ENCODE measurements around the gene NRDE2.

- TF ChIP-seq, protein P1, sequence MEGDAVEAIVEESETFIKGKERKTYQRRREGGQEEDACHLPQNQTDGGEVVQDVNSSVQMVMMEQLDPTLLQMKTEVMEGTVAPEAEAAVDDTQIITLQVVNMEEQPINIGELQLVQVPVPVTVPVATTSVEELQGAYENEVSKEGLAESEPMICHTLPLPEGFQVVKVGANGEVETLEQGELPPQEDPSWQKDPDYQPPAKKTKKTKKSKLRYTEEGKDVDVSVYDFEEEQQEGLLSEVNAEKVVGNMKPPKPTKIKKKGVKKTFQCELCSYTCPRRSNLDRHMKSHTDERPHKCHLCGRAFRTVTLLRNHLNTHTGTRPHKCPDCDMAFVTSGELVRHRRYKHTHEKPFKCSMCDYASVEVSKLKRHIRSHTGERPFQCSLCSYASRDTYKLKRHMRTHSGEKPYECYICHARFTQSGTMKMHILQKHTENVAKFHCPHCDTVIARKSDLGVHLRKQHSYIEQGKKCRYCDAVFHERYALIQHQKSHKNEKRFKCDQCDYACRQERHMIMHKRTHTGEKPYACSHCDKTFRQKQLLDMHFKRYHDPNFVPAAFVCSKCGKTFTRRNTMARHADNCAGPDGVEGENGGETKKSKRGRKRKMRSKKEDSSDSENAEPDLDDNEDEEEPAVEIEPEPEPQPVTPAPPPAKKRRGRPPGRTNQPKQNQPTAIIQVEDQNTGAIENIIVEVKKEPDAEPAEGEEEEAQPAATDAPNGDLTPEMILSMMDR (IDR thresholded peaks at IDR 0.05; ENCODE audit: insufficient read depth, low read length, poor library complexity, severe bottlenecking): no peak
- no peak for TF ChIP-seq EZH2phosphoT487 (conservative IDR thresholded peaks at IDR 0.05; ENCODE audit: low read length)
These were observed 84.8 kb downstream of the NRDE2 start for GRCh38 chr14:90246936-90247335.
